Lung (tissue), 12 donors: ENCODE measurements around the gene NGF. TPM values are rescaled to one million over a fixed set of nuclear protein-coding genes. Genes with fewer than 3 reads are reported as not detected.
A peak's percentile ranks its signal among the peaks of the same experiment; 100 is the strongest.

ENCODE experiments used
- ATAC-seq: fragments of 200-7000 bp; cut with Tn5 transposase; one replicate; pipeline ENCODE4 v1.9.1; 2020; ENCODE audit warnings: moderate number of reproducible peaks; ENCODE audit not compliant: insufficient read depth, low FRiP score
- DNase-seq, 3 donors: peaks; one replicate each; pipeline ENCODE4 v3.0.0-alpha.2; 2013 to 2017
- H3K27ac ChIP-seq, 2 donors: one replicate each; pipeline ENCODE4 v1.5.1; 2013; ENCODE audit warnings: mild to moderate bottlenecking in 2 of 2, moderate library complexity in 2 of 2, control low read depth in 1 of 2, inconsistent platforms in 1 of 2, low read depth in 1 of 2, low read length in 1 of 2
- H3K27me3 ChIP-seq, 3 donors: one replicate each; pipeline ENCODE4 v1.5.1; 2013; ENCODE audit warnings: low read length in 2 of 3; ENCODE audit not compliant: control insufficient read depth in 3 of 3, insufficient read depth in 3 of 3
- H3K36me3 ChIP-seq, 4 donors: one replicate each; pipeline ENCODE4 v1.5.1; 2013; ENCODE audit warnings: low read length in 4 of 4, mild to moderate bottlenecking in 1 of 4, moderate library complexity in 1 of 4; ENCODE audit not compliant: control insufficient read depth in 4 of 4, insufficient read depth in 4 of 4
- H3K4me1 ChIP-seq, 5 donors: one replicate each; pipeline ENCODE4 v1.5.1; 2013; ENCODE audit warnings: low read length in 5 of 5, mild to moderate bottlenecking in 2 of 5, moderate library complexity in 1 of 5; ENCODE audit not compliant: control insufficient read depth in 5 of 5, insufficient read depth in 5 of 5
- H3K4me3 ChIP-seq: one replicate; pipeline ENCODE4 v1.5.1; 2013; ENCODE audit warnings: mild to moderate bottlenecking, control low read depth, moderate library complexity
- H3K9ac ChIP-seq, 2 donors: one replicate each; pipeline ENCODE4 v1.5.1; 2013; ENCODE audit warnings: low read length in 2 of 2, control low read depth in 1 of 2; ENCODE audit not compliant: insufficient read depth in 1 of 2
- H3K9me3 ChIP-seq, 4 donors: one replicate each; pipeline ENCODE4 v1.5.1; 2013; ENCODE audit warnings: low read length in 3 of 4, mild to moderate bottlenecking in 1 of 4, moderate library complexity in 1 of 4; ENCODE audit not compliant: control insufficient read depth in 4 of 4, insufficient read depth in 3 of 4
- CTCF ChIP-seq: IDR thresholded peaks from 2 replicates; pipeline ENCODE4 v1.5.1; 2012; ENCODE audit warnings: mild to moderate bottlenecking; ENCODE audit errors: control extremely low read depth, extremely low read depth
- WGBS, 2 donors: extraction: QIAGEN DNeasy Blood & Tissue Kit; methylation state at CpG; one replicate each; pipeline ENCODE4 v1.1.7; 2013; 5-methylcytosine and 5-hydroxymethylcytosine counted together
- polyA plus RNA-seq, 2 donors: library from polyadenylated mRNA; stranded (reverse); fragments of 200-250 nt; gene quantifications; one replicate each; pipeline ENCODE4 v1.2.1, GENCODE V29; 2013
- total RNA-seq, 2 donors: library from RNA; depleted of rRNA in 1 of 2; stranded (reverse); fragments of >200 nt in 1 of 2; gene quantifications; one replicate each; pipeline ENCODE4 v1.2.1, GENCODE V29; 2014 to 2021
- donor health status: control.
- donor health status: control.
- donor health status: Bipolar disorder and iron deficiency.
- donor health status: healthy.
- donor health status: DM: yes; HTN: yes; CAD: no.

The NGF gene
- total and polyA plus RNA-seq, 4 donors = 0.40 to 1.7 (median 0.50) TPM

- H3K36me3 ChIP-seq = no peaks in the 10 kb centered on the region
- H3K27me3 ChIP-seq = no peaks in the 10 kb centered on the region
- no peak overlapping the region for H3K27ac ChIP-seq
- H3K4me1 ChIP-seq = peaks cover 0 to 9% (median 0%) of the 10 kb centered on the region in 5 donors
- peaks cover 0 to 4% (median 1%) of the 10 kb centered on the region in 4 donors for H3K9me3 ChIP-seq
- DNase-seq (no peak), ATAC-seq (no peak)
- peak; percentile 10 for TF ChIP-seq CTCF
- H3K4me3 ChIP-seq = no peak overlapping the region
- H3K9ac ChIP-seq = no peak overlapping the region
Observed at GRCh38 chr1:115275216-115275615, 62.8 kb downstream of the NGF start.

DNA sequence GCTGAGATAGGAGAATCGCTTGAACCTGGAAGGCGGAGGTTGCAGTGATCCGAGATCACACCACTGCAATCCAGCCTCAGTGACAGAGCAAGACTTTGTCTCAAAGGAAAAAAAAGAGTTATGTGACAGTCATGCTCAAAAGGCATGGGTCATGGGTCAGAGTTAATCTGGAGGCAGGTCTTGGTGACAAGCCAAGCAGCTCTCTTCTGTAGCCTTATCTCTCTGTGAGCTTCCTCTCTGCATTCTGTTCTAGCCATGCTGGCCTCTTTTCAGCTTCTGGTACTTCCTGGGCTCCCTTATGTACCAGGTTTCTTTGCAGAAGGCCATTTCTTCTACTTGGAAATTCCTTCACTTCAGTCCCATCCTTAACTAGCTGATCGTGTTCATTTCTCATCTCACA, 63.6 kb downstream of the NGF start:
- no peak for TF ChIP-seq CTCF
- no peaks in the 10 kb centered on the region for H3K27me3 ChIP-seq
- ATAC-seq = no peak
- H3K4me1 ChIP-seq = peaks cover 0 to 1% (median 0%) of the 10 kb centered on the region in 5 donors
- no peak overlapping the region for H3K4me3 ChIP-seq
- H3K27ac ChIP-seq = no peak overlapping the region
- no peaks in the 10 kb centered on the region for H3K36me3 ChIP-seq
- H3K9ac ChIP-seq = no peak overlapping the region
- DNase-seq = no peak
- H3K9me3 ChIP-seq = peaks cover 0 to 4% (median 1%) of the 10 kb centered on the region in 4 donors
- 88 to 91% methylated on average over 4 of the region's 4 CpGs for WGBS, 2 donors

GRCh38 chr1:115266729-115267421, 71.2 kb downstream of the NGF start:
- no peaks in the 10 kb centered on the region for H3K9me3 ChIP-seq
- peak in 1 of 3 donors; percentile 38 for DNase-seq
- H3K9ac ChIP-seq = no peak overlapping the region
- no peaks in the 10 kb centered on the region for H3K36me3 ChIP-seq
- peaks cover 0 to 4% (median 0%) of the 10 kb centered on the region in 3 donors for H3K27me3 ChIP-seq
- no peak overlapping the region for H3K27ac ChIP-seq
- no peak for TF ChIP-seq CTCF
- H3K4me1 ChIP-seq = no peaks in the 10 kb centered on the region
- H3K4me3 ChIP-seq = no peak overlapping the region
- no peak for ATAC-seq
- WGBS, 2 donors = 76 to 85% methylated on average over 10 of the region's 10 CpGs

DNA sequence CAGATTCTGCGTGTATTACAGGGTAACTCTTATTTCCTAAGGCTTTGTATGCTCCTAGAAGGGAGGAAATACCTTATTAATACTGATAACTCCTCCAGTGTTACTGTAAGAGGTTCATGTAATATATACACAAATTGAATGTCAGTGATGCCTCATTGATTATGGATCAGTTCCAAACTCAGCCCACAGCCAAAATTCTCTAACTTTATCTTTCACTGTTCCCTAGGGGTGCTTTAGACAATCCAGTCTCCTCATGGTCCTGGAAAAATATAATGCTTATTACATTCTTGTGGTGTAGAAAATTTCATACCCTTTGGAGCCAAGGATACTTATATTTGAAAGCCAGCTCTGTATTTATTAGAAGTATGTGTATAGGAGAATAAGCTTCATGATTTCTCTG, 73.0 kb downstream of the NGF start:
- Histone ChIP-seq H3K9me3 (no peaks in the 10 kb centered on the region), H3K36me3 (no peaks in the 10 kb centered on the region), H3K27ac (no peak overlapping the region), H3K4me1 (no peaks in the 10 kb centered on the region), H3K9ac (no peak overlapping the region), H3K4me3 (no peak overlapping the region), H3K27me3 (peaks cover 0 to 4% (median 0%) of the 10 kb centered on the region in 3 donors)
- ATAC-seq (no peak), DNase-seq (no peak)
- TF ChIP-seq CTCF = no peak
- 68 to 69% methylated on average over 1 of the region's 1 CpG for WGBS, 2 donors
